Neural cell (in vitro differentiated cells): Measurements from ENCODE around the gene TBKBP1. TPM values are rescaled to one million over a fixed set of nuclear protein-coding genes. Genes with fewer than 3 reads are reported as not detected.

Experiments used
- H2AFZ ChIP-seq: fragments of 200-600, 300-800 bp; sonication (generic), shearing (Covaris generic); 2 replicates; pipeline ENCODE4 v1.6.0; 2014; ENCODE audit warnings: low read depth, mild to moderate bottlenecking, antibody characterized with exemption, low read length, moderate library complexity
- H3F3A ChIP-seq: fragments of 200-600 bp; shearing (Covaris generic); 2 replicates; pipeline ENCODE4 v1.6.1; 2016; ENCODE audit warnings: mild to moderate bottlenecking, moderate library complexity, mixed read lengths, antibody characterized with exemption, low read length; ENCODE audit not compliant: insufficient read depth, poor library complexity, severe bottlenecking
- H3K27ac ChIP-seq: fragments of 200-600, 300-800 bp; sonication (generic), shearing (Covaris generic); 2 replicates; pipeline ENCODE4 v1.5.1; 2014; ENCODE audit warnings: mild to moderate bottlenecking, low read length, moderate library complexity
- H3K27me3 ChIP-seq: fragments of 300-800, 200-600 bp; sonication (generic), shearing (Covaris generic); 2 replicates; pipeline ENCODE4 v1.6.0; 2014; ENCODE audit warnings: mild to moderate bottlenecking, low read depth, low read length, moderate library complexity; ENCODE audit not compliant: insufficient read depth
- H3K36me3 ChIP-seq: fragments of 300-800, 200-600 bp; sonication (generic), shearing (Covaris generic); 2 replicates; pipeline ENCODE4 v1.5.1; 2014; ENCODE audit warnings: mild to moderate bottlenecking, antibody characterized with exemption, low read length, moderate library complexity; ENCODE audit not compliant: insufficient read depth
- H3K4me2 ChIP-seq: fragments of 300-800, 200-600 bp; sonication (generic), shearing (Covaris generic); 2 replicates; pipeline ENCODE4 v1.6.0; 2014; ENCODE audit warnings: mild to moderate bottlenecking, low read length
- H3K4me3 ChIP-seq: fragments of 300-800, 200-600 bp; sonication (generic), shearing (Covaris generic); 2 replicates; pipeline ENCODE4 v1.5.1; 2014; ENCODE audit warnings: mild to moderate bottlenecking, low read length, moderate library complexity
- H3K79me2 ChIP-seq: fragments of 200-600 bp; shearing (Covaris generic); replicated peaks from 2 replicates; pipeline ENCODE4 v1.6.0; 2014; ENCODE audit warnings: mild to moderate bottlenecking, low read length, moderate library complexity; ENCODE audit not compliant: insufficient read depth
- H3K9ac ChIP-seq: fragments of 300-800, 200-600 bp; sonication (generic), shearing (Covaris generic); 2 replicates; pipeline ENCODE4 v1.6.1; 2016; ENCODE audit warnings: mild to moderate bottlenecking, low read length, mixed read lengths
- H3K9me2 ChIP-seq: fragments of 200-600 bp; shearing (Covaris generic); 2 replicates; pipeline ENCODE4 v1.6.1; 2016; ENCODE audit warnings: mild to moderate bottlenecking, low read length, mixed read lengths; ENCODE audit not compliant: insufficient read depth
- H3K9me3 ChIP-seq: fragments of 200-600, 300-800 bp; sonication (generic), shearing (Covaris generic); 2 replicates; pipeline ENCODE4 v1.6.1; 2016; ENCODE audit warnings: mild to moderate bottlenecking, mixed run types, low read length, moderate library complexity, mixed read lengths
- H4K20me1 ChIP-seq: fragments of 200-600 bp; shearing (Covaris generic); 2 replicates; pipeline ENCODE4 v1.6.1; 2016; ENCODE audit warnings: mild to moderate bottlenecking, mixed run types; ENCODE audit not compliant: insufficient read depth
- CTCF ChIP-seq: fragments of 450-650 bp; IDR thresholded peaks from 2 replicates; pipeline ENCODE4 v1.5.1; 2014; ENCODE audit warnings: antibody characterized with exemption, mild to moderate bottlenecking, moderate library complexity; ENCODE audit not compliant: poor library complexity, severe bottlenecking
- EP300 ChIP-seq: fragments of 450-650 bp; conservative IDR thresholded peaks from 2 replicates; pipeline ENCODE4 v1.6.1; 2014; ENCODE audit warnings: antibody characterized with exemption, mild to moderate bottlenecking, moderate library complexity; ENCODE audit not compliant: poor library complexity, severe bottlenecking
- EZH2 ChIP-seq: fragments of 200-600, 300-800 bp; shearing (Covaris generic), sonication (generic); IDR thresholded peaks from 2 replicates; pipeline ENCODE4 v1.6.1; 2014; ENCODE audit warnings: antibody characterized with exemption, low read length, borderline replicate concordance, mild to moderate bottlenecking; ENCODE audit not compliant: insufficient read depth, poor library complexity, severe bottlenecking
- MXI1 ChIP-seq: fragments of 450-650 bp; conservative IDR thresholded peaks from 2 replicates; pipeline ENCODE4 v1.6.1; 2014; ENCODE audit warnings: antibody characterized with exemption, mild to moderate bottlenecking; ENCODE audit not compliant: poor library complexity, severe bottlenecking
- POLR2AphosphoS5 ChIP-seq: IDR thresholded peaks from 2 replicates; pipeline ENCODE4 v1.6.1; 2012
- RAD21 ChIP-seq: fragments of 450-650 bp; conservative IDR thresholded peaks from 2 replicates; pipeline ENCODE4 v1.6.1; 2014; ENCODE audit warnings: antibody characterized with exemption, mild to moderate bottlenecking, moderate library complexity
- SMC3 ChIP-seq: fragments of 450-650 bp; conservative IDR thresholded peaks from 2 replicates; pipeline ENCODE4 v1.6.1; 2014; ENCODE audit warnings: antibody characterized with exemption, mild to moderate bottlenecking, moderate library complexity; ENCODE audit not compliant: poor library complexity
- TAF1 ChIP-seq: IDR thresholded peaks from 2 replicates; pipeline ENCODE4 v1.6.1; 2012; ENCODE audit warnings: low read depth
- polyA plus RNA-seq: library from polyadenylated mRNA; depleted of rRNA; stranded (reverse); fragments of >200 nt; gene quantifications from 2 replicates; pipeline ENCODE4 v1.2.3, GENCODE V29; 2014
- TF ChIP-seq, protein P1 (sequence below): IDR thresholded peaks from 2 replicates; pipeline ENCODE4 v1.6.1; 2012; ENCODE audit warnings: borderline replicate concordance

TBKBP1 gene
- polyA plus RNA-seq, 1 donor from 2014 or later: 25.4 TPM

DNA sequence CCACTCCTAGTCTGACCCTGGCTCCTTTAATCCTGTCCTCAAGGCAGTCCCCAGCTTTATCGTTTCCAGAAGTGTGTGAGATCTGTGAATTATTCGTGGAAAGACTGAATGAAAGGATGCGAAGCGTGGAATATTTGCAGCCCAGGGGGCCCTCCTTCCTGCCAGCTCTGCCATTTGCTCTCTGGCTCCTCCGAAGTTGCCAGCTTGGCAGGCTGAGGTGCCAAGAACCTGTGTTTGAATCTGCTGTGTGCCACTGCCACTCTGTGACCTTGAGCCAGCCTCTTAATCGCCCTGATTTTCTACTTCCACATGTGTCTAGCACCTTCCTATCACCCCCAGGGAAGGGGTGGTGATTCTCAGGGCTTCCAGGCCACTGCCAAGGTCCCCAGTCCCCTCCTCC is 10.8 kb downstream of the TBKBP1 start:
- no peak overlapping the region for H3K9ac ChIP-seq
- H3F3A ChIP-seq: no peaks in the 10 kb centered on the region
- no peak overlapping the region for H2AFZ ChIP-seq
- TF ChIP-seq POLR2AphosphoS5: no peak
- no peak for TF ChIP-seq CTCF
- TF ChIP-seq, protein P1, sequence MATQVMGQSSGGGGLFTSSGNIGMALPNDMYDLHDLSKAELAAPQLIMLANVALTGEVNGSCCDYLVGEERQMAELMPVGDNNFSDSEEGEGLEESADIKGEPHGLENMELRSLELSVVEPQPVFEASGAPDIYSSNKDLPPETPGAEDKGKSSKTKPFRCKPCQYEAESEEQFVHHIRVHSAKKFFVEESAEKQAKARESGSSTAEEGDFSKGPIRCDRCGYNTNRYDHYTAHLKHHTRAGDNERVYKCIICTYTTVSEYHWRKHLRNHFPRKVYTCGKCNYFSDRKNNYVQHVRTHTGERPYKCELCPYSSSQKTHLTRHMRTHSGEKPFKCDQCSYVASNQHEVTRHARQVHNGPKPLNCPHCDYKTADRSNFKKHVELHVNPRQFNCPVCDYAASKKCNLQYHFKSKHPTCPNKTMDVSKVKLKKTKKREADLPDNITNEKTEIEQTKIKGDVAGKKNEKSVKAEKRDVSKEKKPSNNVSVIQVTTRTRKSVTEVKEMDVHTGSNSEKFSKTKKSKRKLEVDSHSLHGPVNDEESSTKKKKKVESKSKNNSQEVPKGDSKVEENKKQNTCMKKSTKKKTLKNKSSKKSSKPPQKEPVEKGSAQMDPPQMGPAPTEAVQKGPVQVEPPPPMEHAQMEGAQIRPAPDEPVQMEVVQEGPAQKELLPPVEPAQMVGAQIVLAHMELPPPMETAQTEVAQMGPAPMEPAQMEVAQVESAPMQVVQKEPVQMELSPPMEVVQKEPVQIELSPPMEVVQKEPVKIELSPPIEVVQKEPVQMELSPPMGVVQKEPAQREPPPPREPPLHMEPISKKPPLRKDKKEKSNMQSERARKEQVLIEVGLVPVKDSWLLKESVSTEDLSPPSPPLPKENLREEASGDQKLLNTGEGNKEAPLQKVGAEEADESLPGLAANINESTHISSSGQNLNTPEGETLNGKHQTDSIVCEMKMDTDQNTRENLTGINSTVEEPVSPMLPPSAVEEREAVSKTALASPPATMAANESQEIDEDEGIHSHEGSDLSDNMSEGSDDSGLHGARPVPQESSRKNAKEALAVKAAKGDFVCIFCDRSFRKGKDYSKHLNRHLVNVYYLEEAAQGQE: no peak
- TF ChIP-seq RAD21: no peak
- no peak for TF ChIP-seq EP300
- no peak for TF ChIP-seq MXI1
- no peak for TF ChIP-seq SMC3
- no peak for TF ChIP-seq TAF1
- TF ChIP-seq EZH2: no peak
- H4K20me1 ChIP-seq: no peaks in the 10 kb centered on the region
- no peaks in the 10 kb centered on the region for H3K9me3 ChIP-seq
- H3K9me2 ChIP-seq: no peaks in the 10 kb centered on the region
- no peaks in the 10 kb centered on the region for H3K36me3 ChIP-seq
- H3K4me2 ChIP-seq: no peak overlapping the region
- no peaks in the 10 kb centered on the region for H3K79me2 ChIP-seq
- H3K4me3 ChIP-seq: no peak overlapping the region
- H3K27ac ChIP-seq: no peak overlapping the region
- no peaks in the 10 kb centered on the region for H3K27me3 ChIP-seq

GRCh38 chr17:47705536-47706530 is 11.9 kb downstream of the TBKBP1 start:
- no peaks in the 10 kb centered on the region for H3K79me2 ChIP-seq
- H3K4me2 ChIP-seq: no peak overlapping the region
- H3K9ac ChIP-seq: no peak overlapping the region
- H4K20me1 ChIP-seq: no peaks in the 10 kb centered on the region
- H3K9me3 ChIP-seq: no peaks in the 10 kb centered on the region
- no peaks in the 10 kb centered on the region for H3K9me2 ChIP-seq
- no peak overlapping the region for H3K4me3 ChIP-seq
- no peak overlapping the region for H2AFZ ChIP-seq
- no peaks in the 10 kb centered on the region for H3K27me3 ChIP-seq
- no peak overlapping the region for H3K27ac ChIP-seq
- no peaks in the 10 kb centered on the region for H3K36me3 ChIP-seq
- TF ChIP-seq RAD21 (no peak), EZH2 (no peak), POLR2AphosphoS5 (no peak), CTCF (no peak), EP300 (no peak), SMC3 (no peak), TAF1 (no peak), MXI1 (no peak)
- TF ChIP-seq, protein P1: no peak
- H3F3A ChIP-seq: no peaks in the 10 kb centered on the region
